Upper lobe of right lung (tissue), 1 donor: ENCODE measurements around the gene UBE2Q1. TPM values are rescaled to one million over a fixed set of nuclear protein-coding genes. Genes with fewer than 3 reads are reported as not detected.

Experiments
- ATAC-seq: fragments of 200-7000 bp; cut with Tn5 transposase; one replicate; pipeline ENCODE4 v1.9.1; 2020; ENCODE audit warnings: mild to moderate bottlenecking, moderate library complexity
- DNase-seq: peaks from one replicate; pipeline ENCODE4 v3.0.0-alpha.2; 2020
- H3K27ac ChIP-seq: fragments of 200-600 bp; one replicate; pipeline ENCODE4 v1.8.0; 2022
- H3K27me3 ChIP-seq: fragments of 200-600 bp; one replicate; pipeline ENCODE4 v1.8.0; 2022; ENCODE audit warnings: mild to moderate bottlenecking
- H3K36me3 ChIP-seq: fragments of 200-600 bp; one replicate; pipeline ENCODE4 v1.8.0; 2022
- H3K4me1 ChIP-seq: fragments of 200-600 bp; one replicate; pipeline ENCODE4 v1.8.0; 2022
- H3K4me3 ChIP-seq: fragments of 200-600 bp; one replicate; pipeline ENCODE4 v1.8.0; 2022; ENCODE audit warnings: mild to moderate bottlenecking
- H3K9me3 ChIP-seq: fragments of 200-600 bp; one replicate; pipeline ENCODE4 v1.8.0; 2022
- intact Hi-C: fragments of 100-400 bp; cut with DNase I; formaldehyde crosslinking; loops from one replicate; pipeline ENCODE4 v1.11.0; 2022
- total RNA-seq: library from RNA; stranded (reverse); fragmentation: NEBNext Ultra II Directional; extraction: Animal tissue kit (Norgen Biotek cat#: 25700); gene quantifications from one replicate; pipeline ENCODE4 v1.2.1, GENCODE V29; 2021
- TF ChIP-seq, protein P1 (sequence below): fragments of 200-600 bp; IDR thresholded peaks from one replicate; pipeline ENCODE4 v1.8.0; 2022; ENCODE audit warnings: antibody characterized with exemption
- donor health status: DM: no; HTN: yes; CAD: no; lungs with severe emphysema.

Gene UBE2Q1
- total RNA-seq, 1 donor from 2014 or later = 93.5 TPM

DNA sequence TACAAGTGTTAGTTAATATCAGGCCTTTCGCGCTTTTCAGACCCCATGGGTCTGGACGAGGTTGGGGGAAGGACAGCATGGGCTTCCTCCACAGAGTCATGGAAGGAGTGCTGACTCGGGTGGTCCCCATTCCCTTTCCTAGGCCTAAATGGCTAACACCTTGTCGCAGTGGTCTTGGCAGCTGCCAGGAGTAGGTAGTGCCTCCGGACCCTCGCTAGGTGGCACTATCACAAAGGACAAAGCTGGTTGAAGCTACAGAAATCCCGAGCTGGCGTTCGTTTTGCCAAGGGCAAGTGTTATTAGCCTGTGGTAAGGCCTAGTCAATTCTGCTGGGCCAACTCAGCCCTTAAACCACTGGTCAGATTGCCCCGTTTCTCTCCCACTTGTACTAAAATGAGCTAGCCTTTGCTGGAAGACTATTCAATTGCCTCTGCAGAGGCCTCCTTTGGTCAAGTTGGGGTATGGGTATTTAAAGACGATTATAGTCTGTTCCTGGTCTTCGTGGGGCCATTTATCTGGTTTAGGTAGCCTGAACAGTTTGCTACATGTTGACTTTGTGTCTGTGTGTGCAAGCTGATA, 1.1 kb upstream of the UBE2Q1 start:
- H3K27me3 ChIP-seq = no peaks in the 10 kb centered on the region
- H3K36me3 ChIP-seq = peaks cover 13% of the 10 kb centered on the region
- TF ChIP-seq, protein P1, sequence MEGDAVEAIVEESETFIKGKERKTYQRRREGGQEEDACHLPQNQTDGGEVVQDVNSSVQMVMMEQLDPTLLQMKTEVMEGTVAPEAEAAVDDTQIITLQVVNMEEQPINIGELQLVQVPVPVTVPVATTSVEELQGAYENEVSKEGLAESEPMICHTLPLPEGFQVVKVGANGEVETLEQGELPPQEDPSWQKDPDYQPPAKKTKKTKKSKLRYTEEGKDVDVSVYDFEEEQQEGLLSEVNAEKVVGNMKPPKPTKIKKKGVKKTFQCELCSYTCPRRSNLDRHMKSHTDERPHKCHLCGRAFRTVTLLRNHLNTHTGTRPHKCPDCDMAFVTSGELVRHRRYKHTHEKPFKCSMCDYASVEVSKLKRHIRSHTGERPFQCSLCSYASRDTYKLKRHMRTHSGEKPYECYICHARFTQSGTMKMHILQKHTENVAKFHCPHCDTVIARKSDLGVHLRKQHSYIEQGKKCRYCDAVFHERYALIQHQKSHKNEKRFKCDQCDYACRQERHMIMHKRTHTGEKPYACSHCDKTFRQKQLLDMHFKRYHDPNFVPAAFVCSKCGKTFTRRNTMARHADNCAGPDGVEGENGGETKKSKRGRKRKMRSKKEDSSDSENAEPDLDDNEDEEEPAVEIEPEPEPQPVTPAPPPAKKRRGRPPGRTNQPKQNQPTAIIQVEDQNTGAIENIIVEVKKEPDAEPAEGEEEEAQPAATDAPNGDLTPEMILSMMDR = peak; percentile 94
- H3K9me3 ChIP-seq = no peaks in the 10 kb centered on the region
- DNase-seq (peak; percentile 84), ATAC-seq (peak; percentile 77)
- peak overlapping the region; percentile 79 for H3K27ac ChIP-seq
- intact Hi-C loops = loop anchor here (10.0 kb wide), 1 partner anchor 315 kb away; the partner anchor contains the start of gene KCNN3
- peaks cover 25% of the 10 kb centered on the region for H3K4me1 ChIP-seq
- H3K4me3 ChIP-seq = peak overlapping the region; percentile 61

DNA sequence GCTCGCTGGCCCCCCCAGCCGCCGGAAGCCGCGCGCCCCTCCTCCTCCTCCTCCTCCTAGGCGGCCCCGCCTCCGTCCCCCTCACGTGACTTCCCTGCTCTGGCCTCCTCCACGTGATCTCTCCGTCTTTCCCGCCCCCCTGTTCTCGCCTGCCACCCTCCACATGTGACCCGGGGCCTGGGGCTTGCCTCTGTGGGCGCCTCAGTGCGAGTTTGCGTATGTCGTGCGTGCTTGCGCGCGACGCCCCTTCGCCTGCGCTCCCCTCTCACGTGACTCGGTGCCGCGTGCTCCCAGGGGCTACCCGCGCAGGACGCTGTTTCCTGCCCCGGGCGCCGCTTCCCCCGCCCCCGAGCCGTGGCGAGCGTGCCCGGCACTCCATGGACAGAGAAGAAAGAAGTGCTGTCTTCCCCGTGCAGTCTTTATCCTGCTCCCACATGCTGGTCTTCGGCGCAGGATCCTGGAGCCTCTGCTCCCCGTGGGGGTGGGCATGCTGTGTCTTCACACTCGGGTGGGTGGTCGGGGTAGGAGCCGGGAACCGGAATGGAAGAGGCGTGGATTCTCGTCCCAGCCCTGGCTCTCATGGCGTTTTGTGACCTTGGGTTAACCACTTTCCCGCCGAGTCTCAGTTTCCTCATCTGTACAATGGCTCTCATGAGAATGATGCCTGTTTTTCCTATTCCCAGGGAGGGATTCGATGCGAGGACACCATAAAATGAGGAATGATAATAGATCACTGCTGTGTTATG, 431 bp upstream of the UBE2Q1 start:
- DNase-seq = peak; percentile 100
- H3K27me3 ChIP-seq = no peaks in the 10 kb centered on the region
- H3K36me3 ChIP-seq = peaks cover 20% of the 10 kb centered on the region
- peak overlapping the region; percentile 79 for H3K27ac ChIP-seq
- ATAC-seq = peak; percentile 96
- H3K4me1 ChIP-seq = peaks cover 25% of the 10 kb centered on the region
- intact Hi-C loops = no loop called here
- TF ChIP-seq, protein P1 = no peak
- peak overlapping the region; percentile 61 for H3K4me3 ChIP-seq
- no peaks in the 10 kb centered on the region for H3K9me3 ChIP-seq

DNA sequence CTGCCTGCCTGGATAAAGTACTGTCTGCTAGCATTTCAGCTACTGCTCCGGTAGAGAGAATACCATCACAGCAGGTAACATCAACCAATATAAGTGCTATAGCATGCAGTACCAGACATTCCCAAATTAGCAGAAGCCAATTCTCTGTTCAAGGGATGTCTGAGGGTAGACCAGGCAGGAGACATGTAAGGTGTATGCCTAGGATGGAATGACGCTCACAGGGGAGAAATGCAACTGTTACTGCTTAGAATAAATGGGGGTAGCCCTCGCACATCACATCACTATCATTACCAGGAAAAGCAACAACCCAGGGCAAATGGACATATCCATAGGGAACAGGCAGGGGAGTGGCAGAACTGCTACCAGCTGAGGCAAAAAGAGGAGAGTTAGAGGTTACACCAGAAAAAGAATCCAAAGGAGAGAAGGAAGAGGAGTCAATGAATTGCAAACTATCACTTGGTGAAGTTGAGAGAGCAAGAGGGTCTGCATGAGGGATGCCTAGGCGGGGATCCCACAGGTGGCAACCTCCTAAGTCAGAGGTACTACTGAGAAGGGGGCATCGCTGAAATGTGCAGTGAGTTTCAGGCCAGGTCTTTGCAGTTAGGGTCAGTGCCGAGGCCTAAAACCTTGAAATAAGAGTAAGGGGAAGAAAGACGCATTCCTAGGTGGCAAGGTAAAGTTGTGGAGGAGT, 1.1 kb downstream of the UBE2Q1 start:
- no peaks in the 10 kb centered on the region for H3K9me3 ChIP-seq
- peak overlapping the region; percentile 83 for H3K27ac ChIP-seq
- DNase-seq (no peak), ATAC-seq (no peak)
- peaks cover 35% of the 10 kb centered on the region for H3K36me3 ChIP-seq
- H3K27me3 ChIP-seq = no peaks in the 10 kb centered on the region
- TF ChIP-seq, protein P1 = no peak
- intact Hi-C loops = no loop called here
- H3K4me1 ChIP-seq = peaks cover 25% of the 10 kb centered on the region
- H3K4me3 ChIP-seq = peak overlapping the region; percentile 71

DNA sequence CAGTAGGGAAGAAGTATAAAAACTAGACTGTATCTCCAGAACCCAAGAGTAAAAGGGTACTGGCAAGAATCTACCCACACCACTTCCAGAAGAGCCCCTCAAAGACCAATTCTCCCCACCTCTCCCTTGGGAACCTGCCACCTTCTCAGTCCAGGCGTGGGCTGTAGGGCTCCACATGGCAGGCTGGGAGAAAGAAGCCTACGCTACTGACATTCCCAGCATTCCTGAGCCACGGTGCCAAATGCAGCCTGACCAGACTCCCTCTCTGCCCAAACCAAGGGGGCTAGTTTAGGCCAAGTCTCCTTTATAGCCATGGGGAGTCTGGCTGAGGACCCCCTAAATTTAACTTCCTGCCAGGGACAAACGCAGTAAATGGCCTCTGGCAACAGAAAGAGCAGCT, 2.0 kb downstream of the UBE2Q1 start:
- peak overlapping the region; percentile 51 for H3K27ac ChIP-seq
- intact Hi-C loops = no loop called here

More for the DNA sequence above, 2.0 kb downstream of the UBE2Q1 start:
- Histone ChIP-seq H3K36me3 (peaks cover 44% of the 10 kb centered on the region), H3K4me3 (peak overlapping the region; percentile 71), H3K4me1 (peaks cover 25% of the 10 kb centered on the region), H3K9me3 (no peaks in the 10 kb centered on the region), H3K27me3 (no peaks in the 10 kb centered on the region)
- TF ChIP-seq, protein P1 = no peak
- ATAC-seq = no peak
- DNase-seq = no peak
